Subcutaneous adipose tissue (tissue), 4 donors: ENCODE data around the gene IL17RA. TPM values are rescaled to one million over a fixed set of nuclear protein-coding genes. Genes with fewer than 3 reads are reported as not detected.

Source experiments
- total RNA-seq, 4 donors: library from RNA; depleted of rRNA; stranded (reverse); fragments of >200 nt; gene quantifications; one replicate each; pipeline ENCODE4 v1.1.0, GENCODE V29; 2016
- TF ChIP-seq, protein P1 (sequence below): fragments of 450-650 bp; IDR thresholded peaks from one replicate; pipeline ENCODE4 v1.5.1; 2016; ENCODE audit warnings: low read depth, mild to moderate bottlenecking, control low read depth, antibody characterized with exemption, moderate library complexity

The IL17RA gene
- total RNA-seq, 4 donors from 2014 or later, result 17.9 to 30.3 (median 26.2) TPM

DNA sequence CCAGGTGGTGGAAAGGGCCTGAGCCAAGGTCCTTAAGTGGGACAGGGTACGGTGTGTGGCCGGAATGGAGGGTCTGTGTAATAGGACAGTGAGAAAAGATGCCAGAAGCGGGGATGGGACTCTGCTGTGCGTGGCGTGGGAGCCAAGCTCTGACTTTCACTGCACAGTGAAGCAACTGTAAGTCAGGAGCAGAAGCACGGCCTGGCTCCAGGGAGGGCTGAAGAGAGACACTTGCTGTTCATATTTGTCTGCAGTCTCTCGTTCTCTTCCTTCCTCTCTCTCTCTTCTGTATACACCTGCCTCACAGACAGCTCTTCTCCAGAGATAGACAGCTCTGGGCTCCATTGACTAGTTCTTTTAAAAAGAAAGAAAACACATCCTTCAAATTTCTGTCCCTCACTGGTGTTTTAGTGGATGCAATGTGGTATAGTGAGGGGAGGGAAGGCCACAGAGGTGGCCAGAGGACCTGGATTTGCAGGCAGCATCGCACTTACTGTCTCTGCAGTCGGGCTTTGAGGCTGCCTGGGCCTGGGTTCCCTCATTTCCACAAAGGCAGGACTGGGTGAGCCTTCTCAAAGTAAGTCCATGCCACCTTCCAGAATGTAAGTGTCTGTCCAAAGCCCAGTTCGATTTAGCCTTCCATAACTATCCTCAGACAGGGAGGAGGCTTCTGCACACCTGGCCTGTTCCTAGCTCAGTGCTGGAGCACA lies 2.1 kb downstream of the IL17RA start:
- TF ChIP-seq, protein P1, sequence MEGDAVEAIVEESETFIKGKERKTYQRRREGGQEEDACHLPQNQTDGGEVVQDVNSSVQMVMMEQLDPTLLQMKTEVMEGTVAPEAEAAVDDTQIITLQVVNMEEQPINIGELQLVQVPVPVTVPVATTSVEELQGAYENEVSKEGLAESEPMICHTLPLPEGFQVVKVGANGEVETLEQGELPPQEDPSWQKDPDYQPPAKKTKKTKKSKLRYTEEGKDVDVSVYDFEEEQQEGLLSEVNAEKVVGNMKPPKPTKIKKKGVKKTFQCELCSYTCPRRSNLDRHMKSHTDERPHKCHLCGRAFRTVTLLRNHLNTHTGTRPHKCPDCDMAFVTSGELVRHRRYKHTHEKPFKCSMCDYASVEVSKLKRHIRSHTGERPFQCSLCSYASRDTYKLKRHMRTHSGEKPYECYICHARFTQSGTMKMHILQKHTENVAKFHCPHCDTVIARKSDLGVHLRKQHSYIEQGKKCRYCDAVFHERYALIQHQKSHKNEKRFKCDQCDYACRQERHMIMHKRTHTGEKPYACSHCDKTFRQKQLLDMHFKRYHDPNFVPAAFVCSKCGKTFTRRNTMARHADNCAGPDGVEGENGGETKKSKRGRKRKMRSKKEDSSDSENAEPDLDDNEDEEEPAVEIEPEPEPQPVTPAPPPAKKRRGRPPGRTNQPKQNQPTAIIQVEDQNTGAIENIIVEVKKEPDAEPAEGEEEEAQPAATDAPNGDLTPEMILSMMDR, result no peak

DNA sequence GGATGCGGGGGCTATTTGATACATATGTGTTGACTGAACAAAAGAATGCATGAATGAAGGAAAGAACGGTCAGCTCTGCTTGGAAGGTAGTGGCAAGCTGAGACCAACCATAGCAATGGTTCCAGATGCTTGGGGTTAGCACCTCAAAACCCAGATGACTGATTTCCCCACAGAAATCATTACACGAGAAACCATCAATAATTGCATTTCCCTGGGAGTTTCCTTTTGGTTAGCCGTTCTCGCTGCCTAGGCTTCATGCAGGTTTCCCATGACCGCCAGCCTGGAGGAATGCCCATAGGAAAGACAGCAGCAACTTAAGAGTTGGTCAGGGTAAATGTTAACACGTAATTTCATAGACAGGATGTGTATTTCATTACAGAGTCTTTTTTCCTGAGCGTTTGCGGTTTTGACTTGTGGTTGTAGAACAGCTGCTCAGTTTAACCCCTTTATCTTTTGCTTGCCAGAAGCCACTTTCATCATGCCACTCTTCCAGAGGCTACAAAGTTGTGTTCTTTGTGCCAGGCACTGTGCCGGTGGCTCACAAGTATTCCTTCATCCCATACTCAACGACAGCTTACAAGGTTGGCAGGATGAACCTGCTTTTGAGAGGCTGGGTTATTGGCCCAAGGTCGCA lies 2.8 kb downstream of the IL17RA start:
- TF ChIP-seq, protein P1, result no peak

DNA sequence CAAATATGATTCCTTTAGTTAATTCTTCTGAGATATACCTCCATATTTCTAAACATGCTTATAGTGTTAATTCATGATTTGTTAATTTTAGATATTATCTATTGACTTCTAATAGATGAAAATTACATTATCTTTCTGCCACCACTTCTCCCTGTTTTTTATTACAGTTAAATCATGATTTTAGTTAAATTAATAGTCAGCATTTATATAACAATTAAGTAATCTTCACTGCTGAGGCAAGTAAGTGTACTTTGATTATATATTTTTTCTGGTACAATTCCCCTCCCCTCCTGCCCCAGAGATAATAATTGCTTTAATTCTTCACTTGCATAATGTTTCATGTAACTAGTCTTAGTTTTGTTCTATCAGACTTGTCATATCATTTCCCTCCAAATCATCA lies 5.8 kb downstream of the IL17RA start:
- TF ChIP-seq, protein P1, result no peak

DNA sequence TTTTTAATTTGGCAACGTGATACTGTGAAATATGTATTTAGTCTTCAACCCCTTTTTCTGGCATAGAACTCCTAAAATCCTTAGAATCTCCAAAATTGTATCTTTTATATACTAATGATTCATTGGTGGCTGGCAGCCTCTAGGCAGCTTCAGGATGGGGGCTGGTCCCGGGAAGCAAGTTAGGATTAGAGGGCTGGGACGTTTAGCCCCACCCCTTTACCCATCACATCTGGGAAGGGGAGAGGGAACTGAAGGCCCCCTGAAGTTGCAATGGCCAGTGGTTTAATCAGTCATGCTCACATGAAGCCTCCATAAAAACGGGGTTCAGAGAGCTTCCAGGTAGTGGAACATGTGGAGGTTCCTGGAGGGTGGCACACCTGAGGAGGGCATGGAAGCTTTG lies 7.1 kb downstream of the IL17RA start:
- TF ChIP-seq, protein P1, result no peak

DNA sequence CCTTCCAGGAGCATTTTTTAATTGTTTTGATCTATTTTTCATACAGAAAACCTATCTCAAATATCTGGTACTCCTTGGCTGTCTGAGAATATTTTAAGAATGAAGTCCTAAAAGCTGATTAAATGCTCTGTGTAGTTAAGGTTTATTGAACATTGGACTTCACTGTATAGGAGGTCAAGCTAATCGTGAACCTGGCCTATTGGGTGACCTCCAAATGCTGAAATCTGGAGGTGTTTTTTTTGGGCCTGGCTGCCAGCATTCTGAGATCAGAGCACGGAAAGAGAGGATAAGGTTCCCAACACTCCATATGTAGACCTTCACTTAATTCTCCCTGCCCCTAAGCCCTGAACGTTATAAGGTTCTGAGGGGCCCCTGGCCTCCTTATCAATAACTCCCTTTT lies 8.3 kb downstream of the IL17RA start:
- TF ChIP-seq, protein P1, result no peak

DNA sequence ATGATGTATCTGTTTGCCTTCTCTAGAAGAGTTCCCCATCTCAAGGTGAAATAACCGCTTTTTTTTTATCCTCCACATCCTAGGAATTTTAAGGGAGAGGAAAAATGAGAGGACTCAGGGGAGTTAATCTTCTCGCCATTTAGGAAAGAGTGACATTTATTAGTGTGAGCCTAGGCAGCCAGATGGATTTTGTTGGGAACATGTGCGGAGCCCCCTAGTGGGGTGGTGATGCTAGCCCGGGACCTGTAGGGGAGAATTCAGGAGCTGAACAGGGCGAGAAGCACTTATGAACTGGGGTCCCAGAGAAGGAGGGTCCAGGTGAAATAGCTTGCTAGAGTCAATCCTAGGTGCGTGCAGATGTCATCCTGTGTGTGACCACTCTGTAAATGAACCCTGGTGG lies 10.7 kb downstream of the IL17RA start:
- TF ChIP-seq, protein P1, result no peak

DNA sequence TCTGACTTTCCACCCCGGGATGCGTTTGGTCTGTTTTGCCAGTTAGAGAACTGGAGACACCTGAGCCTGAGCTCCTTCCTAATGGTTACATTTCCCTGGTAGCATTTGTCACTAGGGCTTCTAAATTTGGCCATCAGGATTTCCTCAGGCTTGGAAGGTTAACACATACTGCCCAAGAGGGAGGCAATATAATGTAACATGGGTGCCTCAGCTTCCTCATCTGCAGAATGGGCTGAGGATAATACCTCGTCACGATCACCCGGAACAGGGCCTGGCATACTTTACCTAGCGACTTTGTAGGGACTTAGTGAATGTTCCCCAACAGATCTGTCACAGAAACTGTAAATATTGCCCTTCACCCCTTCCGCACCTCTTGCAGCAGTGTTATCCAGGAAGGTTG lies 11.3 kb downstream of the IL17RA start:
- TF ChIP-seq, protein P1, result no peak
